ENCODE data around the gene NDUFAF7. TPM values are rescaled to one million over a fixed set of nuclear protein-coding genes. Genes with fewer than 3 reads are reported as not detected.

NDUFAF7 gene
- polyA plus RNA-seq, 2 of the 4 experiments (the other 2 are of a cell fraction): 28.8 to 48.0 TPM

DNA sequence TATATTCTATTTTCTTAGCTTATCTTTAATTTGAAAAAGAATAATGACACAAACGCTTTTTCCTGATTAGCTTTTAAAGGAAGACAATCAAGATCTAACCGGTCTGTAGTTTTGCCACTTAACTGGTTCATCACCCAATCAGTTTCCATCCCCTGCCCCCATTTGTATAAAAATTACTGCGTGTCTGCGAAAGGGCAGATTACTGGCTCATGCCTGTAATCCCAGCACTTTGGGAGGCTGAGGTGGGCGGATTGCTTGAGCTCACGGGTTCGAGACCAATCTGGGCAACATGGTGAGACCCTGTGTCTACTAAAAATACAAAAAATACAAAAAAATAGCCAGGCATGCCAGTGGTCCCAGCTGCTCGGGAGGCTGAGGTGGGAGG is 32.8 kb upstream of the NDUFAF7 start:
- H3K4me2 ChIP-seq: no peak overlapping the region
- no peak overlapping the region for H3K4me3 ChIP-seq
- ChIA-PET POLR2A (no interaction called here), CTCF (interaction anchor here (1.0 kb wide), 1 partner anchor 9 kb away, joined by 4 read pairs; no protein-coding TSS in a partner anchor)
- ATAC-seq: no peak
- DNase-seq (ENCODE audit: low read depth in 1 of 2, low spot score in 1 of 2): no peak
- TF ChIP-seq ESRRA (IDR thresholded peaks at IDR 0.05; ENCODE audit: borderline replicate concordance, low read length) (no peak), FOXS1 (CRISPR knock-in tag; IDR thresholded peaks at IDR 0.05) (no peak), ZSCAN20 (CRISPR knock-in tag; IDR thresholded peaks at IDR 0.05) (no peak), NFE2L2 (conservative IDR thresholded peaks at IDR 0.05; ENCODE audit: low read length) (no peak), CBX8 (IDR thresholded peaks at IDR 0.05) (no peak), SMC3 (IDR thresholded peaks at IDR 0.05) (no peak), MAFK (IDR thresholded peaks at IDR 0.05; ENCODE audit: partially characterized antibody) (no peak), CBX2 (IDR thresholded peaks at IDR 0.05; ENCODE audit: borderline replicate concordance, low read depth) (no peak), EP300 (IDR thresholded peaks at IDR 0.05) (no peak), HOXB5 (CRISPR knock-in tag; IDR thresholded peaks at IDR 0.05) (no peak), PHF8 (IDR thresholded peaks at IDR 0.05; ENCODE audit: borderline replicate concordance, low read depth) (no peak), TP53 (CRISPR knock-in tag; IDR thresholded peaks at IDR 0.05) (no peak), KDM5A (IDR thresholded peaks at IDR 0.05) (no peak), EHMT2 (IDR thresholded peaks at IDR 0.05; ENCODE audit: low read depth) (no peak), CHD4 (IDR thresholded peaks at IDR 0.05; ENCODE audit: borderline replicate concordance) (no peak), BCL3 (IDR thresholded peaks at IDR 0.05) (no peak)
- TF ChIP-seq, protein P1, sequence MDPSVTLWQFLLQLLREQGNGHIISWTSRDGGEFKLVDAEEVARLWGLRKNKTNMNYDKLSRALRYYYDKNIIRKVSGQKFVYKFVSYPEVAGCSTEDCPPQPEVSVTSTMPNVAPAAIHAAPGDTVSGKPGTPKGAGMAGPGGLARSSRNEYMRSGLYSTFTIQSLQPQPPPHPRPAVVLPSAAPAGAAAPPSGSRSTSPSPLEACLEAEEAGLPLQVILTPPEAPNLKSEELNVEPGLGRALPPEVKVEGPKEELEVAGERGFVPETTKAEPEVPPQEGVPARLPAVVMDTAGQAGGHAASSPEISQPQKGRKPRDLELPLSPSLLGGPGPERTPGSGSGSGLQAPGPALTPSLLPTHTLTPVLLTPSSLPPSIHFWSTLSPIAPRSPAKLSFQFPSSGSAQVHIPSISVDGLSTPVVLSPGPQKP (IDR thresholded peaks at IDR 0.05; ENCODE audit: low read depth, low read length): no peak
- TF ChIP-seq, protein P2, sequence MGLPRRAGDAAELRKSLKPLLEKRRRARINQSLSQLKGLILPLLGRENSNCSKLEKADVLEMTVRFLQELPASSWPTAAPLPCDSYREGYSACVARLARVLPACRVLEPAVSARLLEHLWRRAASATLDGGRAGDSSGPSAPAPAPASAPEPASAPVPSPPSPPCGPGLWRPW (IDR thresholded peaks at IDR 0.05): no peak
- TF ChIP-seq, protein P3, sequence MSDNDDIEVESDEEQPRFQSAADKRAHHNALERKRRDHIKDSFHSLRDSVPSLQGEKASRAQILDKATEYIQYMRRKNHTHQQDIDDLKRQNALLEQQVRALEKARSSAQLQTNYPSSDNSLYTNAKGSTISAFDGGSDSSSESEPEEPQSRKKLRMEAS (IDR thresholded peaks at IDR 0.05): no peak
- TF ChIP-seq, protein P4, sequence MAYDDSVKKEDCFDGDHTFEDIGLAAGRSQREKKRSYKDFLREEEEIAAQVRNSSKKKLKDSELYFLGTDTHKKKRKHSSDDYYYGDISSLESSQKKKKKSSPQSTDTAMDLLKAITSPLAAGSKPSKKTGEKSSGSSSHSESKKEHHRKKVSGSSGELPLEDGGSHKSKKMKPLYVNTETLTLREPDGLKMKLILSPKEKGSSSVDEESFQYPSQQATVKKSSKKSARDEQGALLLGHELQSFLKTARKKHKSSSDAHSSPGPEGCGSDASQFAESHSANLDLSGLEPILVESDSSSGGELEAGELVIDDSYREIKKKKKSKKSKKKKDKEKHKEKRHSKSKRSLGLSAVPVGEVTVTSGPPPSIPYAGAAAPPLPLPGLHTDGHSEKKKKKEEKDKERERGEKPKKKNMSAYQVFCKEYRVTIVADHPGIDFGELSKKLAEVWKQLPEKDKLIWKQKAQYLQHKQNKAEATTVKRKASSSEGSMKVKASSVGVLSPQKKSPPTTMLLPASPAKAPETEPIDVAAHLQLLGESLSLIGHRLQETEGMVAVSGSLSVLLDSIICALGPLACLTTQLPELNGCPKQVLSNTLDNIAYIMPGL (CRISPR knock-in tag; IDR thresholded peaks at IDR 0.05; ENCODE audit: borderline replicate concordance): no peak
- no peak overlapping the region for H3K27ac ChIP-seq
- H3K9me3 ChIP-seq: peaks cover 6% of the 10 kb centered on the region
- H3K4me1 ChIP-seq: peaks cover 12% of the 10 kb centered on the region
- FAIRE-seq: no peak
- WGBS (ENCODE audit: missing lambda C conversion rate): 90% methylated on average over 8 of the region's 8 CpGs

DNA sequence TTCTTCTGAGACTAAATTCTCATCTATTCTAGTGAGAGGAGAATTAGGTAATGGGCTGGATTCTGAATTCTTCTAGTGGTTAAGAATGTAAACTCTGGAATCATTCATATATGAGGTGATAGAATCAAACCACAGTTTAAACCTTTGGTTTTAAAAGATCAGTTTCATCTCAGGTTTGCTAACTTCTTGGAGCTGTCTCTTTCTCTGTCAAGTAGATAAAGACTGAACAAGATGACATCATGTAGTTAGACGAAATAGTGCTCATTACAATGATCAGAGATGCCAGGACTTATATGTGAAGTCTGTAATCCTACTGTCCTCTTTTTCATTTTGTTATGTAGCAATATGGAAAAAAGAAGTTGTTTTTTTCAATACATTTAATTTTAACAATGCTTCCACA is 30.2 kb upstream of the NDUFAF7 start:
- Histone ChIP-seq H3K27ac (no peak overlapping the region), H3K4me3 (no peak overlapping the region), H3K9me3 (peaks cover 22% of the 10 kb centered on the region), H3K4me2 (no peak overlapping the region), H3K4me1 (peaks cover 9% of the 10 kb centered on the region)
- ChIA-PET POLR2A (no interaction called here), CTCF (interaction anchor here (1.0 to 2.6 kb wide), 4 partner anchors 11 to 16 kb away, joined by 3 to 13 read pairs (median 5); no protein-coding TSS in a partner anchor)
- DNase-seq (ENCODE audit: low read depth in 1 of 2, low spot score in 1 of 2): no peak
- no peak for FAIRE-seq
- 79% methylated on average over 1 of the region's 1 CpG for WGBS (ENCODE audit: missing lambda C conversion rate)
- ATAC-seq: no peak
- TF ChIP-seq, protein P4 (CRISPR knock-in tag; IDR thresholded peaks at IDR 0.05; ENCODE audit: borderline replicate concordance): no peak
- TF ChIP-seq PHF8 (IDR thresholded peaks at IDR 0.05; ENCODE audit: borderline replicate concordance, low read depth) (no peak), JUNB (IDR thresholded peaks at IDR 0.05) (no peak), NPAS2 (CRISPR knock-in tag; IDR thresholded peaks at IDR 0.05; ENCODE audit: borderline replicate concordance) (no peak), ZSCAN20 (CRISPR knock-in tag; IDR thresholded peaks at IDR 0.05) (no peak), EP300 (IDR thresholded peaks at IDR 0.05) (no peak)
- TF ChIP-seq, protein P5, sequence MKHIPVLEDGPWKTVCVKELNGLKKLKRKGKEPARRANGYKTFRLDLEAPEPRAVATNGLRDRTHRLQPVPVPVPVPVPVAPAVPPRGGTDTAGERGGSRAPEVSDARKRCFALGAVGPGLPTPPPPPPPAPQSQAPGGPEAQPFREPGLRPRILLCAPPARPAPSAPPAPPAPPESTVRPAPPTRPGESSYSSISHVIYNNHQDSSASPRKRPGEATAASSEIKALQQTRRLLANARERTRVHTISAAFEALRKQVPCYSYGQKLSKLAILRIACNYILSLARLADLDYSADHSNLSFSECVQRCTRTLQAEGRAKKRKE (CRISPR knock-in tag; IDR thresholded peaks at IDR 0.05; ENCODE audit: low read depth): no peak
- TF ChIP-seq, protein P6, sequence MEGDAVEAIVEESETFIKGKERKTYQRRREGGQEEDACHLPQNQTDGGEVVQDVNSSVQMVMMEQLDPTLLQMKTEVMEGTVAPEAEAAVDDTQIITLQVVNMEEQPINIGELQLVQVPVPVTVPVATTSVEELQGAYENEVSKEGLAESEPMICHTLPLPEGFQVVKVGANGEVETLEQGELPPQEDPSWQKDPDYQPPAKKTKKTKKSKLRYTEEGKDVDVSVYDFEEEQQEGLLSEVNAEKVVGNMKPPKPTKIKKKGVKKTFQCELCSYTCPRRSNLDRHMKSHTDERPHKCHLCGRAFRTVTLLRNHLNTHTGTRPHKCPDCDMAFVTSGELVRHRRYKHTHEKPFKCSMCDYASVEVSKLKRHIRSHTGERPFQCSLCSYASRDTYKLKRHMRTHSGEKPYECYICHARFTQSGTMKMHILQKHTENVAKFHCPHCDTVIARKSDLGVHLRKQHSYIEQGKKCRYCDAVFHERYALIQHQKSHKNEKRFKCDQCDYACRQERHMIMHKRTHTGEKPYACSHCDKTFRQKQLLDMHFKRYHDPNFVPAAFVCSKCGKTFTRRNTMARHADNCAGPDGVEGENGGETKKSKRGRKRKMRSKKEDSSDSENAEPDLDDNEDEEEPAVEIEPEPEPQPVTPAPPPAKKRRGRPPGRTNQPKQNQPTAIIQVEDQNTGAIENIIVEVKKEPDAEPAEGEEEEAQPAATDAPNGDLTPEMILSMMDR (IDR thresholded peaks at IDR 0.05): no peak
